Activated gamma-delta T cell treated with Interleukin-2 at 50 U/mL for 16 hours (primary cell): ENCODE results near the gene ANLN.
"Not testable (repeated sequence)": the region's sequence is repeated elsewhere in the genome, so short reads cannot be mapped to it uniquely, and the experiment has no call there.

Experiments
- DNase-seq: peaks from one replicate; pipeline ENCODE4 v3.0.0-alpha.2; 2020

The ANLN gene

GRCh38 chr7:36420307-36420706 lies 30.6 kb downstream of the ANLN start:
- DNase-seq, result no peak

- no peak for DNase-seq
Measured at GRCh38 chr7:36422072-36422471, 32.4 kb downstream of the ANLN start.

- no peak for DNase-seq
Measured at GRCh38 chr7:36423633-36424032, 34.0 kb downstream of the ANLN start.

DNA sequence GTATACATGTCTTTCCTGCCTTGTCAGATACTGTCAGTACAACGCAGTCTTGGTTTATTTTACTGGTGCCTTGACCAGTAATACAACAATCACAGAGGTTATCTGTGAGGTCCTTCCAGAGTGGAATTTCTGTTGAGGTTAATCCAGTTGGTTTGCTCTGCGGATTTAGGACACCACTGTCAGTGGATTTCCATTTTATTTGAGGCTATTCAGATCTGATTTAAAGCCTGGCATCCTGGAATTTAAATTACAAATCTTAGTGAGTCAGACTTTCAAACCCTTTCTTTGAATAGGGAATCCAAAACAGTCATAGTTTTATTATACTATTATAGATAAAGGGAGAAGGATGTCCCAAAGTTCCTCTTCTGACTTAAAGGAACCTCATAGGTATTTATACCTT lies 40.5 kb downstream of the ANLN start:
- DNase-seq, result no peak

- DNase-seq, result no peak
Measured at GRCh38 chr7:36430881-36431280, 41.2 kb downstream of the ANLN start.

DNA sequence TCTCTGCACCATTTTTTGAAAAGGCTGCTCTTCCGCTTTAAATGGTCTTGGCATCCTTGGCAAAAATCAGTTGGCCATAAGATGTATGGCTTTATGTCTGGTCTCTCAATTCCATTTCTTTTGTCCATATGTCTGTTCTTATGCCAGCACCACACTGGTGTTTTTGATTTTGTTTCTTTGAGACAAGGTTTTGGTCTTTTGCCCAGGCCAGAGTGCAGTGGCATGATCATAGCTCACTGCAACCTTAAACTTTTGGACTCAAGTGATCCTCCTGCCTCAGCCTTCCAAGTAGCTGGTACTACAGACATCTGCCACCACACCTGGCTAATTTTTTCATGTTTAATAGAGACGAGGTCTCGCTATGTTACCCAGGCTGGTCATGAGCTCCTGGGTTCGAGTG lies 48.5 kb downstream of the ANLN start:
- no peak for DNase-seq

GRCh38 chr7:36439624-36440023 lies 50.0 kb downstream of the ANLN start:
- no peak for DNase-seq

- no peak for DNase-seq
Measured at GRCh38 chr7:36440880-36441279, 51.2 kb downstream of the ANLN start.

GRCh38 chr7:36441344-36442022 lies 51.8 kb downstream of the ANLN start:
- no peak for DNase-seq

- no peak for DNase-seq
Measured at GRCh38 chr7:36448781-36449379, 59.2 kb downstream of the ANLN start.

GRCh38 chr7:36449685-36450084 lies 60.0 kb downstream of the ANLN start:
- no peak for DNase-seq

GRCh38 chr7:36453769-36454168 lies 64.1 kb downstream of the ANLN start:
- no peak for DNase-seq

GRCh38 chr7:36455646-36456045 lies 66.0 kb downstream of the ANLN start:
- no peak for DNase-seq

DNA sequence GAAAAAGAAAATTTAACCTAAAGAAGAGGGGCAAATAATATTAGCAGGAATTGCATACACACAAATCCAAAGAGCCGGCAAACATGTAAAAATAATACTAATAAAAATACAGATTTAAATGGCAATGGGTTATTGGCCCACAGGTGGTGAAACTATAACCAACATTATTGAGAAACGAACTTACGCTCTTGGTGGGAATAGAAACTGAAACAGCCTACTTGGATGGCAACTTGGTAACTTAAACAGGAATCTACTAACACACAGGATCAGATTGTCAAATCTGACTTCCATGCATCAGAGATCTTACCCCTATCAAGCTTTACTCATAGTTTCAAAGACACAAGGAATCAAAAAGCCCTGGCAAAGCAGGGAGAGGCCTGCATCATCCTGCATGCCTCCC lies 66.5 kb downstream of the ANLN start:
- no peak for DNase-seq

DNA sequence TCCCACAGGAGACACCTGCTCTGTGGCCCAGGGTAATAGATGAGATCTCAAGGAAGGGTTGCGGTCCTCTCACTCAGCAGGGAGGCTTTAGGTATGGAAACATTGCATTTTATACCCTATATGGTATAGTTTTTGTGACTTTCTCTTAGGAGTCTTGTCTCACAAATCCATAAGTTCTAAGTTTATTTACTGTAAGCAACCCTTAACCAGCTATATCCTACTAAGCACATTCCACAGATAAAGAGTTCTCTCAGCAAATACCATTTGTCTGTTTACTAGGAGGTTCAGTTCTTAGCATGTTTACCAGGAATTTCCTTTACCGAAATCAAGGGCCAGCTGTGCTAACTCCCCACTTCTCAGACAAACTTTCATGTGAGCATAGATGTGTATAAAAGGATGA lies 66.9 kb downstream of the ANLN start:
- no peak for DNase-seq

- DNase-seq, result no peak
Measured at GRCh38 chr7:36459236-36459960, 69.7 kb downstream of the ANLN start.

- DNase-seq, result no peak
Measured at GRCh38 chr7:36460811-36461429, 71.3 kb downstream of the ANLN start.

- DNase-seq, result no peak
Measured at GRCh38 chr7:36462551-36463137, 73.0 kb downstream of the ANLN start.

- no peak for DNase-seq
Measured at GRCh38 chr7:36464271-36464670, 74.6 kb downstream of the ANLN start.

GRCh38 chr7:36466001-36466400 lies 76.3 kb downstream of the ANLN start:
- not testable (repeated sequence) for DNase-seq

- no peak for DNase-seq
Measured at GRCh38 chr7:36468370-36469101, 78.9 kb downstream of the ANLN start.

- DNase-seq, result no peak
Measured at GRCh38 chr7:36469236-36469635, 79.6 kb downstream of the ANLN start.
